Forelimb muscle (tissue), 1 donor: ENCODE measurements around the gene RERE. TPM values are rescaled to one million over a fixed set of nuclear protein-coding genes. Genes with fewer than 3 reads are reported as not detected.

Experiments used
- DNase-seq: peaks from one replicate; pipeline ENCODE4 v3.0.0-alpha.2; 2013; ENCODE audit warnings: low read depth
- polyA plus RNA-seq: library from polyadenylated mRNA; unstranded; fragments of 120-200 nt; gene quantifications from one replicate; pipeline ENCODE4 v1.2.1, GENCODE V29; 2013; ENCODE audit not compliant: insufficient read length

The RERE gene
- polyA plus RNA-seq, 1 donor = 72.2 TPM

DNA sequence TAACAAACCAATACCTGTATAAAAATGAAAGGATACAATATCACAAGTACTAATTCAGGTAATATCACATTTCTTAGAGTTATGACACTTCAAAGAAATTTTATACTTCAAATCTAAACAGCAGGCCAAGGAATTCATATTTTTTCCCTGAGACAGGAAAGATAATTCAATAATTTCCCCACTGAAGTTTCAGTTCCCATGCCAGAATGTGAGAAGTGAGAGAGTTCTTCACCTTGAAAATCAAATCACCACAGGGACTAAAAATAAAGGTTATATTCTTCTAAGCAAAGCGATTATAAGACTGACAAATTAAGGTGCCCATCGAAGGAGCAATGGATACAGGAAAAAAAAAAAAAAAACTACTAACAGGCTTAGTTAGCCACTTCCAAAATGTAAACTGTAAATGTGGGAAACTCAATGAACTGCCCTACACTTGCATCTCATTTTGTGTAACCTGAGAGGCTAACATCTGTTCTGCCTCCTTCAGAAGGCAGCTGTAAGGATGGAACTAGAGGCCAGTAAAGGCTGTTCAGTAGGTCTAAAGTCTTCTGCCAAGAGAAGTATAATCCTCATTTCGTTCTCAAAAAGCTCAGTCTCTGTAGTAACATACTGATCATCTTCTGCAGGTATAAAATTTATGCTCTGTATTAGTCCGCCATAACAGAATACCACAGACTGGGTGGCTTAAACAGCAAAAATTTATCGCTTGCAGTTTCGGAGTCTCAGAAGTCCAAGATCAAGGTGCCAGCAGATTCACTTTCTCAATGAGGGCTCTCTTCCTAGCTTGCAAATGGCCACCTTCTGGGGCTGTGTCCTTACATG, 127.8 kb downstream of the RERE start:
- no peak for DNase-seq

DNA sequence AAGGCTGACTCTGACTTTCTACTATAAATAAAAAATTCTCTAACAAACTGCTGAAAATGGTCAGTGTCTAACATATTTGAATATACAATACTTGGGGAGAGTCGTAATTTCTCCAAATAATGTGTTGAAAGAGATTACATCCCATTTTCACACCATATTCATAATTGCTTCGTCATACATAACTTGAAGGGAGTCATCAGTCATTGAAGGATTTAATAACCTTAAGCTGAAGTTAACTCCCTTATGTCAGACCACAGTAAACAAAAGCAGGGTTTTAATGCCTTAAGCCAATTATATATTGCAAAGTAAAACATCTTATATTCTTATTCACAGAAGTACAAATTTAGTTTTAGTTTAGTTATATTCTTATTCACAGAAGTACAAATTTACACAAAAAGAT, 129.9 kb downstream of the RERE start:
- DNase-seq = no peak

DNA sequence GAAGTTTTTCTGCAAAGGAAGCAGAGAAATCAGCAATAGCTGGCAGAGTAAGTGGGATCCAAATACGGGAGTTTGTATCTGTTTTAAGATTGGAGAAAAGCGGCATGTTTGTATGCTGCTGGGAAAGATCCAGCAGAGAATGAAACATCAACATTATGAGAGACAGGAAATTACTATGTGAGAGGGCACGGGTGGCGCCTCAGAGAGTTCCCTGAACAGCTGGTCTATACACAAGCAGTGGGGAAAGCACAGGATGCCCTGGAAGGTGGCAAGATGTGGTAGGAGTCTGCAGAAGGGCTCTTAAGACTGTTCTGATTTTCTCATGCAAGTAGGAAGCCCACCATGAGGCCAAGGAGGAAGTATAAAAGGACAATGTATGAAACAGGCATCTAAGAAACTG, 130.4 kb downstream of the RERE start:
- DNase-seq = no peak

DNA sequence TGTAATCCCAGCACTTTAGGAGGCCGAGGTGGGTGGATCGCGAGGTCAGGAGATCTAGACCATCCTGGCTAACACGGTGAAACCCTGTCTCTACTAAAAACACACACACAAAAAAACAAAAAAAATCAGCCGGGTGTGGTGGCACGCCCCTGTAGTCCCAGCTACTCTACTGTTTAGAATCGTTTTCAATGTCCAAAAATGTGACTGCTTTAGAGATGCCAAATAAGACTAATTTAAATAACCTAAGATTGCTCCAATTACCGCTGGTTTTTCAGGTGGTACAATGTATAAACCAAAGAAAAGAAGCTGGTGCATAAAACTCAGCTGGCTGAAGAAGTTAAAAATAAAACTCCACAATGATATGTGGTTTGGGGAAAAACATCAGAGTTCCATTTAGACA, 132.0 kb downstream of the RERE start:
- DNase-seq = no peak

DNA sequence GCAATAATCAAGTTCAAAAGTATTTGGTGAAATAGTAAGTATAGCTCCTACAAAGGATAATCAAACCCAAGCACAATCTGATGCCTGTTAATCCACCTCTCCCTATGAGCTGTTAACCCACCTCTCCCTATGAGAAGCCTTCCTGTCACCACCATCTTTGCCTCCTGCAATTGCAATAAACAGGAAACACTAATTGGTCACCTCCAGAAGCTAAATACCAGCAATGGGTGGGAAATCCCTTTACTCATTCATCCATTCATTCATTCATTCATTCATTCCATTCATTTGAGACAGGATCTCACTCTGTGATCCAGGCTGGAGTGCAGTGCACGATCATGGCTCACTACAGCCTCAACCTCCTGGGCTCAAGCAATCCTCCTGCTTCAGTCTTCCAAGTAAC, 132.8 kb downstream of the RERE start:
- DNase-seq = no peak

DNA sequence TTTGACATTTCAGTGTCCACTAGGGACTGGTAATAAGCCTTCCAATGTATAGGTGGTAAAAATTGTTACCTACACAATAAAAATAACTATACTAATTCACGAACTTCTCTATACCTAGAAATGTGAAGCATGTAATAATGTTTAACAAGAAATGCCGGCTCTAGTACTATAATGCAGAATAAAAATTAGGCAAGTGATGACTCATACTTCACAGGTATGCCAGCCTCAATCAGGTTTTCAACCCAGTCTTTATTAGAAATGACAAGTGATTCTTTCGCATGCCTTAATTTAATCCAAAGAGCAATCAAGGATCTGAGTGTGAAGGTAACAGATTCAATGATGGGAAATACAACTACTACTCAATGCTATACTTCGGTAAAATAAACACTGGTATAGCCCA, 134.9 kb downstream of the RERE start:
- DNase-seq = no peak

DNA sequence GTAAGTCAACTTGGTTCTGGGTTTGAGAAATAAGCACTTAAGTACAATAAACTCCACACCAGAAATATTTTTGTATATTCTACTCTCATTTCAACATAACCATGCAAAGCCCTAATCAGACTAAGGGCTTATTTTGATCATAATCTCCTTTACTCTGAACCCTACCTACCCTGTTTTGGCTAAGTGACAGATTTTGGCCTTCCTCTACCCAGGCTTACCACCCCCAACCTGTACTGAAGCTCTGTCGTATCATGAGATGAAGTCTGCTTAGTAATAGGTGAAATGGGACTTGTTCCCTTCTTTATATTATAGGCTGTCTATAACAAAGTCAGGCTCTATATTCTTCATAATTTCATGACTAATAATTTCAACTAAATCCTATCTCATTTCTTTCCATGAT, 135.5 kb downstream of the RERE start:
- DNase-seq = no peak

DNA sequence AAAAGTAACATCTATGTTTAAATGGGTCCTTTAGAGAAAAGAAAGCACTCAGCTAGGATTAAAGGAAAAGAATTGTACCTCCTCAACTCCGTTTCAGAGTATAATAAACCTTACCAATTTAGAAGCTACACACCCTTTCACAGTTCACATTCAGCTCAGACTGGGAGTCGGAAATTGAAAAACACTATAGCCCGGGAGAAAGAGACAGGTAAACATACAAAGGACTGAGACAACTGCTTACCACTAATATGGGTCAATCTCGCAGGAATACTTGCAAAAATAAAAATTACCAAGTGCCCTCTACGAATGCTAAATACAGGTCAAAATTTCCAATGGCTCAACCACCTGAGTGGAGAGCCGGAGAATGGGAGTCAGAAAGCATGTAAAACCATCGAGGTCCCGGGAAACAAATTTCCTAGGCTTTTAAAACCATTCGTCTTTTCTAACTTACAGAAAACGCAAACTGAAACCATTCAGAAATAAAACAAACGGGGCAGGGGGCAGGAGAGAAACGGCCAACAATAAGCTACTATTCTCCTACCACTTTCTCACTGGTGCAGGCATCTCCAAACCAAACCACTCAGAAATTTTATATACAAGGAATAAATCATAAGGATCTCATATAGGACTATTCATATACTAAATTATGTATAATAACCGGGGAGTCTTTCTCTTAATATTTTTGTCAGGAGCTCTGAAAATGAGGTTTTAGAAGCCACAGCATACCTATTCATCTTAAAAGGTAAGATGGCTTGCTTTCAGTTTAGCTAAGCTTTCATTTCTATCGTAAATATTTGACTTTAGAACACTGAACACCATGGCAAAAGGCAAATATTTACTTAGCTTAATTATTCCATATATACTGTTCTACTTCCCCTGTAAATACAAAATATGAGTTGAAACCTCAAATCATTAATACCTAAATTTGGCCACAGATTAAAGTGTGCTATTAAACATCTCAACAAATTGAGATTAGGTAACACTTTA, 136.5 kb downstream of the RERE start:
- DNase-seq = no peak

DNA sequence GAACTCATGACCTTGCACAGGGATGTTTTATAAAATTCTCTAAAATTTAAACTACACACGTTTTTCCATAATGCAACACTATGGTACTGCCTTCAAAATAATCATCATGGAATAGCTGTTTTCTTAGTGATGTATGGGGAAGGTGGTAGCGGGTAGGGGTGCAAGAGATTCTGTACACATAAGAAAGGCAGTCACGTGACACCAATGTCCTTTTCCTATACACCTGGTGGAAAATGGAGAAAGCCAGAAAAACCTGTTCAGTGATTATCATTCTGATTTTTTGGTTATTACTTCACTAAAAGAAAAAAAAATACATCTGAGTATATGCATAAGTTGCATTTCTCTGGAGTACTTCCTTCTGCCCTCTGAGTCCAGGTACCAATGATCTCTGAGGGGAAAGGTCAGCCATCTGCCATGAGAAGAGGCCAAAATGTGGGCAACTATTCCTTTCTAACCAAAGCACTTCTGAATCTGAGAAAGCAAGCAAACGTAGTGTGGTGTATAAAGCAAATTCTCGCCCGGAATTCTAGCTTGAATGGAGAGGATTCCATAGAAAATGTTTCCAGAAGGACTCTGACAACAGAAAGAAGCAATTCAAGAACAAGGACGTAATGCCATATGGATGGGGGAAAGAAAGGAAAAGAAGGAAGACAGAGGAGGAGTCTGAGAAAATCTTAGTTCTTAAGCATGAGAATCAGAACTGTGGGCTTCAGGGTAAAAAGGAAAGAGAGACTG, 137.3 kb downstream of the RERE start:
- no peak for DNase-seq

DNA sequence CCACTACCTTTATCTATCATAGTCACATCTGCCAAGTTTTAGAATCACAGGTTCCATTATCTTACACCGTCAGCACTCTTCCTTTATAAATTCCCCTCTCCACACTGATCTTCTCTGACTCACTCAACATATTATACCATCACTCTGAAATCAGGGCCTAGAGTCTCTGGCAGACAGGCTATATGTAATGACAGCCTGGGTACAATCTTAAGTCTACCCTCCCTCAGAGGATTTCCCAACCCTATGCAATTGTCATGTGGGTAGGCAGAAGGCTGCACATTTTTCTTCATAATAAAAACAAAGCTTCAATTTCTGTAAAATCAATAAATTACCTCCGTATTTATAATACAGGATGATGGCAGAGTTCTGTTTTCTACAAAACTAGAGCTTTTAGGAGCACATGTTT, 138.0 kb downstream of the RERE start:
- no peak for DNase-seq

DNA sequence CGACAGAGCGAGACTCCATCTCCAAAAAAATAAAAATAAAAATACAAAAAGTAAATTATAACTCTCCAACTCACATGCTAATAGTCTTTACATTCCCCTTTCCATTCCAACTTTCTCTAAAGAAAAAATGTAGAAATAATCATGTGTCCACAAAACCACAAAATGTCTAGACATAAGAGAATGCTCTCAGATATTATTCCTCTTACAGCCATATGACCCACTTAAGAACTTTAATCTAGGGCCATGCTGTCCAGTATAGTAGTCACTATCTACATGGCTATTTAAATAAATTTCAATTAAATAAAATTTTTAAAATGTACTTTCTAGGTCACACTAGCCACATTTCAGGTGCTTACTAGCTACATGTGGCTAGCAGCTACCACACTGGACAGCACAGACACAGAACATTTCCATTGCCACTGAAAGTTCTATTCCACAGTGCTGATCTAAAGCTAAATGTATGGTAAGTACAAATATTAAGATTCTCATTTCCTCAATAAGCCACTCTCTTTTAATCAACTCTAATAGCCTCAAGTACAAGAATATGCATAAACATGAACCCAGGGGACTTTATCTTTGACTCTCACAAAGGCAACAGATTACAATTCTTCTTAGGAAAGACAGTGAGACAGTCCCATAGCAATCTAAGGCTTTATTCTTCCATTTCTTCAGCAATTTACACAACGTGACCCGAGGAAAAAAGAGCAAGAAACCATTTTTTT, 138.6 kb downstream of the RERE start:
- no peak for DNase-seq

DNA sequence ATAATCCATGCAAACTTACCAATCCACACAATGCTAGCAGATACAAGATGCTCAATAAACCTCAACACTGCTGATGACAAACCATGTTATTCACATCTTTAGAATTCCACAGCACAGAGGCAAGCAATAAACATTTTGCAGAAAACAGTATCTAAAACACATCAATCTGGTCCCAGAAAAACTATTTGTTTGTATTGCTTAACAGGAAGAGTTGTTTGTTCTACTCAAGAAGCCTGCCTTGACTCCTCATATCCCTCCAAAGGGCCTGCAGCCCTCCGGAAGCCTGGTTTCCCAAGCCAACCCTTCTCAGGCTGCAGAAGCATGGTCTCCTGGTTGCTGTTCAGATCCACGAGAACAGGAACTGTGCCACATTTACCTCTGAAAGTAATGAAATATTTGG, 139.7 kb downstream of the RERE start:
- no peak for DNase-seq

DNA sequence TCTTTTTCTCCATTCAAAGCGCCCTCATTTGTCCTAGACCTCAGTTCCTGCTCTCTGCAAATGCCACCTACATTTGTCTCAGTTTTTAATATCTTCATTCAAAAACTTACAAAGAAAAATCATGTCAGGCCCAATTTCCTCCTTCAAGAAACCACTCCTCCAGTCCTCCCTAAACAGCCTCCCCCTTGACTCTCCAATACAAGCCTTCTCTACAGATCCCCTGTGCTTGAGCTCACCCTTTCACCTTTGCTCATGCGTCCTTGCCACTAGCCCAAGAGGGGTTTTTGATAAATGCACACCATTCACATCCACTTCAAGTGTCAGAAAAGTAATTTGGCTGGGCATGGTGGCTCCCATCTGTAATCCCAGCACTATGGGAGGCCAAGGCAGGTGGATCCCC, 140.6 kb downstream of the RERE start:
- no peak for DNase-seq

DNA sequence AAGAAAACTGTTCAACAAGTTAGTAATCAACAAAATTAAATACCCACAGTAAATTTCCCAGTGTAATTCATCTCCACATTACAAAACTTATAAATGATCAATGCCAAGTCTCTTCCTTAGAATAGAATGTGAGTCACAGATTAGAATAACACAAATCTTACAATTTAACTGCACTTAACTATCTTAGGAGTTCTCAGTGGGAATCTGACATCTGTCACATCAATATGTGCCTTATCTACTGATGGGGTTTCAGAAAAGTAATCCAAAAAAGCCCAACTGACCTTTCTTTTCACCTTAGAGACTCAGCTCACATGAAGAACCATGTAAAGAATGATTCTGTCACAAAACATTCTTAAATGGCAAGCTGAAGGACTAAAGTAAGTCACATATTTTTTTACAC, 141.4 kb downstream of the RERE start:
- DNase-seq = no peak

DNA sequence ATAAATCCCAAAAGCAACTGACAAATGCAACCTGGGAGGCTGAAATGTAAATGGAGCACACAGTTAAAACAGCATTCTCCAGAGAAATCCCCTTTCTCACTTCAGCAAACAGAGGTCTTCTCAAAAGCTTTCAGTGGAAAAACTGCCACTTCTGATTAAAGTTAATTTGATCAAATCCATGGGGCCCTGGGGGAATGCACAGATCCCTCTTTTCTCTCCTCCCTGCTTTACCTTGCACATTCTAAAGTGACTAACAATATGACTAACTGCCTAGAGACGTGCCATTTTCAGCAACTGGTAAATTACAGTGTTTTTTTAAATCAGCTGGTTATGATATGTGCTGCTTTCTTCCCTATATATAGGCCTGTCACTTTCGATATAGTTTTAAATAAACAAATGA, 142.5 kb downstream of the RERE start:
- no peak for DNase-seq

DNA sequence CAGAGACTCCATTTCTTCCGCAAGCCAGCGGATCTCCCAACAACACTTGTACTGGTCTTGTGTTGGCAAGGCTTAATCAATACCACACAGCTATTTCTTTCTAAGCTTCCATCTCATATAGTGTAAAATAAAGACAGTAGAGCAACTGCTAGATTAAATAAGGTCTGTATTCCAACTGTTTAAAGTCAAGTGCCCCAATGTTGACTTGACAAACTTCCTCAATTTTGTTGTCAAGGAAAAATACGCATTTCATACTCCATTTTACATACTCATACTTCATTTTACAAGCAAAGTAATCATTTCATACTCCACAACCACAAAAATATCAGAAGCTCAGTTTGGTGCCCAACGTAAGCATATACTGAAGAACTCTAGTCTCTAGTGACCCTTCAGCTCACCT, 143.0 kb downstream of the RERE start:
- DNase-seq = no peak

DNA sequence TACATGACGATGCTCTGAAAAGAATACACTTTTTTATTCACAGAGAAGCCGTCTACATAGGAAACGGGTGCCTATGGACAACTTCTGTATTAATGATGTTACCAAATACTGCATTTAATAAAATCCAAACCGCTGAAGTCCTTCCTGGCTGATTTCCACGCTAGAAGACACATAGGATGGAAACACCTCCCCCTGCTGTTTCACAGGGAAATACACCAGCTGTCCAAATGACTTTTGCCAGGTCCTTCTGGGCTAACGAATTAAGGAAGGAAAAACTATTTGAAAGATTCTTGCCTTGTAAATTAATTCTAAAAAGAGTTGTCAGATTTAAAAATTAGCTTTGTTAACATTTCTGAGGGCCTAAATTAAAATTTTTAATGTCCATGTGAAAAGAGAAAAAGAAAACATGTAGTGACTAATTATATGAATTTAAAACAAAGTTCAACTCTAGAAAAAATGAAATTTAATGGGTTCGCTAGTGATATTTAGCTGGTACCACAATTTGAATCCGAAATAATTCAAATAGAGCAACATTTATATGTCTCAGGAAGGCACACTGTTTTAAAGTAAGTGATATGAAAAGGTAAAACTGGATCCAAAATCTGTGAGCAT, 146.0 kb downstream of the RERE start:
- DNase-seq = peak; percentile 80

DNA sequence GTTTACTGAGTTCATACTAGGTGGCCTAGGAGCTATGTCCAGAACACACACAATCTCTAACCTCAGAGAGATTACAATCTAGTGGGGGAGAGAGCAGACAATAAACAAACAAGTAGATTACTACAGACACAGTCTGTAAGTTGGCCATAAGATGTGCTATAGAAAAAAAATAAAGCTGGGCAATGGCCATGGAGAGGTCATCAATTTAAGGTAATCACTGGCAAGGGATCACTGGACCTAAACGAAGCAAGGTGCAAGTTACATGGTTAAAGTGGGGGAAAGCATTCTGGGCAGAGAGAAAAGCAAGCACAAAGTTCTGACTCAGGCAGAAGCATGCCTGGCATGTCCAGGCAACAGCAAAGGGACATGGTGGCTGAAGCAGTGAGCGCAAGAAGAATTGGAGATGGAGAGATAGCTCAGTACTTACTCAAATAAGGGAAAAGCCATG, 147.0 kb downstream of the RERE start:
- no peak for DNase-seq

DNA sequence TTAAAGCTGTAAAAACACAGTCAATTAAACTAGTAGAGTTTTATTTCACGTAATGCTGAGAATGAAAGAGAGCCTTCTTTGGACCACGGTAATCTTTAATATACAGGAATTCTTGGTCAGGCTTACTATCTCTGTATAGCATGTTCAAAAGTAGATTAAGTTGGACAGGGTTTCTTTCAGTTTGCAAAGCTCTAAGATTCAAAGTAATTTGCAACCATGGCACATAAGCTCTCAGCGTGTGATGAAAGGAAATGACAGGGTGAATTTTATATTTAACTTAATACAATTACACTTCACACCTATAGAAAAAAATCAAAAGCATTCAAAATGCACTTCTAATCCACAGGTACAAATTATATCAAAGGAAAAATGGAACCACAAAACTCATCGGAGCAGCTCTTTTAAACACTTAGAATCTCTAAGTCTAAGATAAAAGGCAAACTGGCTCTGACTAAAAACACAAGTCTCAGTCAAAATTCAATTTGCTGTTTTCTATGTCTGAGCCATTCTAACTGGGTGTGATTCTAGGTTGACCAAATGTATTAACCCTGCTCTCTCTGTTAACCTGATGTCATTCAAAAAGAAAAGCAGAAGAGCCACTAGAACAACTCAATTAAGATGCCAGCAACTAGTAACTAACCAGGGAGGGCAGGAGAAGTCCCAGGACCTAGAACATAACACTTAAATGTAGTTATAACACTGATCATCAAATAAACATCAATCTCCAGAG, 147.7 kb downstream of the RERE start:
- no peak for DNase-seq

DNA sequence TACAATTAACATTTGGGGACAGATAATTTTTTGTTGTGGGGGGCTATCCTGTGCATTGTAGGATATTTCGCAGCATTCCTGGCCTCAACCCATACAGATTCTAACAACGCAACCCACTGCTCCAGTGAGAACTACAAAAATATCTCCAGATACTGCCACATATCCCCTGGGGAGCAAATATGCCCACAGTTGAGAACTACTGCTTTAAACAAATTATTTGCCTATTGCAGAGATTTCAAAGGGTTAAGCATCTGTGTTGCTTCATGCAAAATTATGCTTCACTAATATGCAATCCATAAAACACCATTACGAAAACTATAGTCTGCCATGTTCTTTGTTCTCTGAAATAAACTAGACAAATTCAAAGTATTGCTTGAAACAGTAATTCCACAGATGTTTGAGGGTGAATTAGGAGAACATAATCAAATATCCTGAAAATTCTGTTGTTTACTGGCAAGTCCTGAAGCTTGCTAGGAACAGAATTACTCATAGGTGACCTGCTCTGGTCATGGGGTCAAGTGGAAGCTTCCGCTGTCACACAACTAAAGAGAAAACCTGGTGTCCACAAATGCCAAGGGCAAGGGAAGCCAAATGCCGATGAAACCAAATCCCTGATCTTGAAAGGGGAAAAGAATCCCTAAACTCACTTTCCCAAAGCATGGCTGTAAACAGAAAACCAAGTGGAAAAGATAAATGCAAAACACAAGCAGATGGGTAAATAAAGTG, 149.4 kb downstream of the RERE start:
- DNase-seq = no peak
